IMR-90 (cell line): ENCODE data around the gene NF1. TPM values are rescaled to one million over a fixed set of nuclear protein-coding genes. Genes with fewer than 3 reads are reported as not detected.

Experiments used
- ATAC-seq: fragments of 200-7000 bp; cut with Tn5 transposase; 2 replicates; pipeline ENCODE4 v1.9.1; 2020; ENCODE audit warnings: low read depth, mild to moderate bottlenecking, moderate library complexity
- BruUV-seq: library from RNA; stranded (reverse); fragments of 400-500 nt; replicated peaks from 2 replicates; lab custom pipeline; 2021; lab: Mats Ljungman, UMichigan
- CTCF ChIA-PET: fragments of 300-600 bp; formaldehyde crosslinking; extraction: SDS; loops from one replicate; lab custom pipeline; 2021; ENCODE audit warnings: antibody characterized with exemption; lab: Yijun Ruan, JAX
- POLR2A ChIA-PET: fragments of 300-600 bp; sonication (Branson Sonifier 250); formaldehyde crosslinking; loops from one replicate; lab custom pipeline; 2022; ENCODE audit warnings: antibody characterized with exemption; ENCODE audit not compliant: unreplicated experiment; lab: Charles Lee
- DNase-seq: peaks from one replicate; pipeline ENCODE4 v3.0.0; 2013
- H2AFZ ChIP-seq: replicated peaks from 2 replicates; pipeline ENCODE3; 2013; ENCODE audit warnings: low read length, mild to moderate bottlenecking; ENCODE audit not compliant: poor library complexity
- H2AK5ac ChIP-seq: 2 replicates; pipeline ENCODE4 v1.6.1; 2013; ENCODE audit warnings: low read depth, low read length, inconsistent platforms
- H2AK9ac ChIP-seq: replicated peaks from 2 replicates; pipeline ENCODE3; 2013; ENCODE audit warnings: mild to moderate bottlenecking, low read depth, low read length, moderate library complexity; ENCODE audit not compliant: poor library complexity
- H2BK120ac ChIP-seq: 2 replicates; pipeline ENCODE4 v1.6.1; 2013; ENCODE audit warnings: low read depth, low read length, inconsistent platforms
- H2BK15ac ChIP-seq: 3 replicates; pipeline ENCODE4 v1.6.1; 2013; ENCODE audit warnings: low read depth, low read length, inconsistent platforms
- H2BK20ac ChIP-seq: 2 replicates; pipeline ENCODE4 v1.6.1; 2013; ENCODE audit warnings: low read depth, mild to moderate bottlenecking, inconsistent platforms, low read length, moderate library complexity
- H2BK5ac ChIP-seq: 2 replicates; pipeline ENCODE4 v1.6.1; 2013; ENCODE audit warnings: mild to moderate bottlenecking, low read depth, low read length, inconsistent platforms; ENCODE audit not compliant: poor library complexity, severe bottlenecking
- H3K14ac ChIP-seq: replicated peaks from 2 replicates; pipeline ENCODE4 v1.6.1; 2013; ENCODE audit warnings: low read depth, low read length, inconsistent platforms
- H3K18ac ChIP-seq: 2 replicates; pipeline ENCODE4 v1.6.1; 2013; ENCODE audit warnings: low read depth, low read length, control low read depth
- H3K23ac ChIP-seq: 2 replicates; pipeline ENCODE4 v1.6.1; 2013; ENCODE audit warnings: low read depth, low read length, inconsistent platforms
- H3K27ac ChIP-seq: 2 replicates; pipeline ENCODE4 v1.5.1; 2013; ENCODE audit warnings: mild to moderate bottlenecking, control low read depth, low read length; ENCODE audit not compliant: insufficient read depth
- H3K27me3 ChIP-seq: 2 replicates; pipeline ENCODE4 v1.6.1; 2013; ENCODE audit warnings: low read length; ENCODE audit not compliant: control insufficient read depth, insufficient read depth
- H3K36me3 ChIP-seq: 2 replicates; pipeline ENCODE4 v1.6.1; 2013; ENCODE audit warnings: low read length, mixed read lengths; ENCODE audit not compliant: control insufficient read depth, insufficient read depth
- H3K4ac ChIP-seq: 2 replicates; pipeline ENCODE4 v1.6.1; 2013; ENCODE audit warnings: low read depth, low read length, inconsistent platforms
- H3K4me1 ChIP-seq: 2 replicates; pipeline ENCODE4 v1.6.1; 2013; ENCODE audit warnings: low read length, mixed read lengths; ENCODE audit not compliant: control insufficient read depth, insufficient read depth
- H3K4me2 ChIP-seq: 2 replicates; pipeline ENCODE4 v1.6.1; 2013; ENCODE audit warnings: low read depth, mild to moderate bottlenecking, control low read depth, low read length, moderate library complexity
- H3K4me3 ChIP-seq: 2 replicates; pipeline ENCODE4 v1.5.1; 2013; ENCODE audit warnings: low read depth, mild to moderate bottlenecking, control low read depth, low read length, moderate library complexity; ENCODE audit not compliant: insufficient read depth
- H3K56ac ChIP-seq: 2 replicates; pipeline ENCODE4 v1.6.1; 2013; ENCODE audit warnings: low read length, inconsistent platforms; ENCODE audit not compliant: insufficient read depth; ENCODE audit errors: extremely low read depth
- H3K79me1 ChIP-seq, 2 experiments: 2 replicates each; pipeline ENCODE4 v1.6.1; 2013; ENCODE audit warnings: low read length in 2 of 2, inconsistent platforms in 1 of 2, low read depth in 1 of 2
- H3K9ac ChIP-seq: 2 replicates; pipeline ENCODE4 v1.6.1; 2013; ENCODE audit warnings: low read depth, low read length, control low read depth
- H3K9me1 ChIP-seq: 2 replicates; pipeline ENCODE4 v1.6.1; 2013; ENCODE audit warnings: low read length, inconsistent platforms; ENCODE audit not compliant: insufficient read depth
- H3K9me3 ChIP-seq: 2 replicates; pipeline ENCODE4 v1.6.1; 2013; ENCODE audit warnings: low read length; ENCODE audit not compliant: control insufficient read depth, insufficient read depth
- H4K20me1 ChIP-seq: 2 replicates; pipeline ENCODE4 v1.6.1; 2013; ENCODE audit warnings: low read length, inconsistent platforms; ENCODE audit not compliant: insufficient read depth
- H4K5ac ChIP-seq: 2 replicates; pipeline ENCODE4 v1.6.1; 2013; ENCODE audit warnings: mild to moderate bottlenecking, low read depth, low read length, control low read depth
- H4K8ac ChIP-seq, 2 experiments: 2 replicates each; pipeline ENCODE4 v1.6.1; 2013; ENCODE audit warnings: low read depth in 2 of 2, low read length in 2 of 2, control low read depth in 1 of 2, inconsistent platforms in 1 of 2
- H4K91ac ChIP-seq: 2 replicates; pipeline ENCODE4 v1.6.1; 2013; ENCODE audit warnings: low read depth, low read length, inconsistent platforms; ENCODE audit not compliant: insufficient read depth
- BHLHE40 ChIP-seq: fragments of 150-350 bp; IDR thresholded peaks from 2 replicates; pipeline ENCODE4 v1.6.1; 2016; ENCODE audit warnings: mild to moderate bottlenecking, low read depth, low read length
- ELK1 ChIP-seq: fragments of 150-350 bp; IDR thresholded peaks from 2 replicates; pipeline ENCODE4 v1.6.1; 2016; ENCODE audit warnings: low read depth, mild to moderate bottlenecking, low read length, moderate library complexity, borderline replicate concordance
- MAZ ChIP-seq: IDR thresholded peaks from 2 replicates; pipeline ENCODE4 v1.6.1; 2012; ENCODE audit warnings: low read depth, mild to moderate bottlenecking, low read length, improper control_type of control experiment, moderate library complexity, borderline replicate concordance
- NFE2L2 ChIP-seq: fragments of 150-350 bp; IDR thresholded peaks from 2 replicates; pipeline ENCODE4 v1.6.1; 2016; ENCODE audit warnings: low read depth, mild to moderate bottlenecking, low read length
- USF2 ChIP-seq: fragments of 150-350 bp; IDR thresholded peaks from 2 replicates; pipeline ENCODE4 v1.6.1; 2017; ENCODE audit warnings: mild to moderate bottlenecking, antibody characterized with exemption, low read length, low read depth
- WGBS, 2 experiments: methylation state at CpG; one replicate each; pipeline versions ENCODE4 v1.1.5 to v1.1.7; 2013; ENCODE audit warnings: missing lambda C conversion rate in 2 of 2; ENCODE audit not compliant: insufficient read length in 1 of 2; ENCODE audit errors: extremely low coverage in 2 of 2; 5-methylcytosine and 5-hydroxymethylcytosine counted together
- dilution Hi-C: fragments of 300-500 bp; cut with HindIII; formaldehyde crosslinking; loops from one replicate; pipeline ENCODE4 v1.14.3; 2018; ENCODE audit warnings: low sequenced_read_pairs; ENCODE audit not compliant: unreplicated experiment
- in situ Hi-C: fragments of 300-500 bp; cut with MboI; formaldehyde crosslinking; loops from 3 replicates; pipeline ENCODE4 v1.14.3; 2019; ENCODE audit warnings: low sequenced_read_pairs, inconsistent platforms, mixed read lengths
- intact Hi-C: fragments of 100-400 bp; cut with micrococcal nuclease; formaldehyde crosslinking; loops from 2 replicates; pipeline ENCODE4 v1.10.0; 2022
- polyA plus RNA-seq, 3 experiments: library from polyadenylated mRNA; depleted of rRNA; stranded (reverse); fragments of >200 nt; gene quantifications; 2 replicates each; pipeline ENCODE4 v1.2.3, GENCODE V29; 2012; ENCODE audit warnings: low replicate concordance in 1 of 3
- total RNA-seq: library from RNA; depleted of rRNA; stranded (reverse); fragments of >200 nt; gene quantifications from 2 replicates; pipeline ENCODE4 v1.2.3, GENCODE V29; 2012

The NF1 gene
- total and polyA plus RNA-seq, 2 of the 4 experiments (the other 2 are of a cell fraction): 17.9 to 48.6 TPM

- dilution Hi-C loops: no loop called here
- H3K4me2 ChIP-seq: no peak overlapping the region
- no peak overlapping the region for H3K4ac ChIP-seq
- H3K56ac ChIP-seq: no peak overlapping the region
- CTCF ChIA-PET: no interaction called here
- H3K9me1 ChIP-seq: peaks cover 11% of the 10 kb centered on the region
- TF ChIP-seq BHLHE40 (no peak), USF2 (no peak), MAZ (no peak), NFE2L2 (no peak), ELK1 (no peak)
- H3K4me3 ChIP-seq: no peak overlapping the region
- H3K27ac ChIP-seq: no peak overlapping the region
- BruUV-seq: no TSS peak
- no peak overlapping the region for H2AK5ac ChIP-seq
- intact Hi-C loops: no loop called here
- POLR2A ChIA-PET: no interaction called here
- DNase-seq (no peak), ATAC-seq (no peak)
- no peak overlapping the region for H2AK9ac ChIP-seq
- peaks cover 3% of the 10 kb centered on the region for H3K4me1 ChIP-seq
- no peak overlapping the region for H2BK5ac ChIP-seq
- no peak overlapping the region for H2BK15ac ChIP-seq
- WGBS, 2 experiments: 100% methylated on average over 1 of the region's 3 CpGs; no CpG with 5 or more reads in 1 of the 2 experiments
- no peak overlapping the region for H4K91ac ChIP-seq
- H3K79me1 ChIP-seq: peaks cover 13 to 69% of the 10 kb centered on the region in 2 experiments
- H3K23ac ChIP-seq: no peak overlapping the region
- no peak overlapping the region for H2AFZ ChIP-seq
- H3K14ac ChIP-seq: no peak overlapping the region
- no peaks in the 10 kb centered on the region for H3K9me3 ChIP-seq
- no peak overlapping the region for H3K9ac ChIP-seq
- H4K20me1 ChIP-seq: peaks cover 46% of the 10 kb centered on the region
- no peaks in the 10 kb centered on the region for H3K27me3 ChIP-seq
- no peak overlapping the region for H4K5ac ChIP-seq
- in situ Hi-C loops: no loop called here
- no peak overlapping the region for H4K8ac ChIP-seq
- no peak overlapping the region for H3K18ac ChIP-seq
- H2BK20ac ChIP-seq: no peak overlapping the region
- H2BK120ac ChIP-seq: no peak overlapping the region
- no peaks in the 10 kb centered on the region; the same call in 1 of the 2 replicates for H3K36me3 ChIP-seq
Measured at GRCh38 chr17:31114956-31115555, 20.3 kb downstream of the NF1 start.
